T-helper 1 cell treated with Interleukin-12 subunit alpha and Interleukin-12 subunit beta and Interleukin-4 antibody, amounts not matched to agents 30 μg/mL and 1 μg/mL, for 36 hours (primary cell): ENCODE results near the gene ABCC1.

ENCODE experiments used
- H3K27ac Mint-ChIP-seq: one replicate; pipeline ENCODE4 v1.8.0; 2021; ENCODE audit warnings: mild to moderate bottlenecking, mixed read lengths
- H3K27me3 Mint-ChIP-seq: one replicate; pipeline ENCODE4 v1.8.0; 2021; ENCODE audit warnings: low read depth, mixed read lengths
- H3K36me3 Mint-ChIP-seq: one replicate; pipeline ENCODE4 v1.8.0; 2021; ENCODE audit warnings: low read depth, mixed read lengths
- H3K4me1 Mint-ChIP-seq: one replicate; pipeline ENCODE4 v1.8.0; 2021; ENCODE audit warnings: low read depth, mixed read lengths
- H3K4me3 Mint-ChIP-seq: one replicate; pipeline ENCODE4 v1.8.0; 2021; ENCODE audit warnings: mild to moderate bottlenecking, moderate library complexity, mixed read lengths
- H3K9me3 Mint-ChIP-seq: one replicate; pipeline ENCODE4 v1.8.0; 2021; ENCODE audit warnings: mixed read lengths

ABCC1 gene

DNA sequence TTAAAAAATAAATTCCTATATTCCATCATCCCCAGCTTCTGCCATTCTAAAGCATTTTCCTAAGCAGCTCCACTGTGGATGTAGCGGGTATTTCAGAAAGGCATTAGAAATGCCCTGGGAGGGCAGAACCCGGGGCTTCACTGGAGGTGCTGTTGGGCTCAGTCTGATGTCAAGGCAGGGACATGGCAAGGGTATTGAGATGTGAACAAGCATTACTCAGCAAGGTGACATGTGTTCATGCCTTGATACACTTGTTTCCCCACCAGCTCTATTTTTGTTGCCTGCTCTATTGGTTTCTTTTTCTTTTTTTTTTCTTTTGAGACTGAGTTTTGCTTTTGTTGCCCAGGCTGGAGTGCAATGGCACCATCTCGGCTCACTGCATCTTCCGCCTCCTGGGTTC lies 35.7 kb downstream of the ABCC1 start:
- peaks cover 31% of the 10 kb centered on the region for H3K9me3 Mint-ChIP-seq

DNA sequence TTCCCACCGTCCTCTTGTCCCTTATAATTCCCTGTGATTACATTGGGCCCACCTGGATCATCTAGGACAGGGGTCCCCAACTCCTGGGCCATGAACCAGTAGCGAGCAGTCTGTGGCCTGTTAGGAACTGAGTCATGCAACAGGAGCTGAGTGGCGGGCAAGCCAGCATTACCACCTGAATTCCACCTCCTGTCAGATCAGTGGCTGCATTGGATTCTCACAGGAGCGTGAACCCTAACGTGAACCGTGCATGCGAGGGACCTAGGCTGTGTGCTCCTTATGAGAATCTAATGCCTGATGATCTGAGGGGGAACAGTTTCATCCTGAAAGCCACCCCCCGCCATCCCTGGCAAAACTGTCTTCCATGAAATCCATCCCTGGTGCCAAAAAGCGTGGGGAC lies 36.8 kb downstream of the ABCC1 start:
- Mint-ChIP-seq H3K27ac (peak overlapping the region; percentile 19), H3K36me3 (peaks cover 37% of the 10 kb centered on the region), H3K9me3 (peaks cover 20% of the 10 kb centered on the region), H3K27me3 (no peaks in the 10 kb centered on the region), H3K4me1 (peaks cover 28% of the 10 kb centered on the region), H3K4me3 (no peak overlapping the region)

More for the DNA sequence above, 35.7 kb downstream of the ABCC1 start:
- no peak overlapping the region for H3K4me3 Mint-ChIP-seq
- peaks cover 45% of the 10 kb centered on the region for H3K36me3 Mint-ChIP-seq
- H3K4me1 Mint-ChIP-seq: peaks cover 25% of the 10 kb centered on the region
- no peak overlapping the region for H3K27ac Mint-ChIP-seq
- H3K27me3 Mint-ChIP-seq: no peaks in the 10 kb centered on the region

DNA sequence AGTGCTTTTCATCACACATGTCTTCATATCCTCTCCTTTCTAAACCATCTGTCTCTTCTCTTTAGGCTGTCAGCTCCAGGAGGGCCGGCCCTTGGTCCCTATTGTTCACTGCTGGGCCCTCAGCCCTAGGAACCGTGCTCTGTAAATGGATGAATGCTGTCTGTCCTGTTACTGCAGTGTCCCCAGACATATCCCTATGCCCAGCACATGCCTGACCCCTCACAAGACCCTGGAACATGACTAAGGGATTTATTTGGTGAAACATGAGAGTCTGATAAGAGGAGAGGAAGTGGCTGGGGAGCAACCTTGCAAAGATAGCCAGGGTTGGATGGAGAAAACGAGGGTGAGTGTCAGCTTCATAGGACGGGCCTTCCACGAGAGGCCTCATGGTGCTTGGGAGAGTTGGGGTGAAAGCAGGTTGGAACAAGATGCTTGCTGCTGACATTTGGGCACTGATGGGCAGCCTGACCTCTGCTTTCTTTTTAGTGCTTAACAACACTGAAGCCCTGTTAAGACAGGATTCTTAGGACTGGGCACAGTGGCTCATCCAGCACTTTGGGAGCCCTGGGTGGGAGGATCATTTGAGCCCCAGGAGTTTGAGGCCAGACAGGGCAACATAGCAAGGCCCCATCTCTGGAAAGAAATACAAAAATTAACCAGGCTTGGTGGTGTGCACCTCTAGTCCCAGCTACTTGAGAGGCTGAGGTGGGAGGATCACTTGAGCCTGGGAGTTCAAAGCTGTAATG lies 39.0 kb downstream of the ABCC1 start:
- no peak overlapping the region for H3K4me3 Mint-ChIP-seq
- peaks cover 40% of the 10 kb centered on the region for H3K4me1 Mint-ChIP-seq
- no peaks in the 10 kb centered on the region for H3K9me3 Mint-ChIP-seq
- no peaks in the 10 kb centered on the region for H3K27me3 Mint-ChIP-seq
- H3K36me3 Mint-ChIP-seq: peaks cover 28% of the 10 kb centered on the region
- peak overlapping the region; percentile 83 for H3K27ac Mint-ChIP-seq

DNA sequence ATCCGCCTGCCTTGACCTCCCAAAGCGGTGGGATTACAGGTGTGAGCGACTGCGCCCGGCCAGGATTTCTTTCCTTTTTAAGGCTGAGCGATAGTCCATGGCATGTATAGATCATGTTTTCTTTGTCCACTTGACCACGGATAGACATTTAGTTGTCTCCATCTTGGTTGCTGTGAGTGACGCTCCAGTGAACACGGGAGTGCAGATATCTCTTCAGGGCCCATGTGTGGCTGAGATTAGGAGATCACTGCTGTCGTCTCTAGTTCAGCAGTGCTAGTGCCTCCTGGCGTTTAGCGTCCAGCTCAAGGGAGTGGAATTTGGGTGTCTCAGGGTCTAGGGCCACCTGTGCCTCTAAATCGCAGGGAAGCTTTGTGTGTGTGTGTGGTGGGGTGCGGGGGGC lies 41.5 kb downstream of the ABCC1 start:
- Mint-ChIP-seq H3K9me3 (no peaks in the 10 kb centered on the region), H3K36me3 (peaks cover 25% of the 10 kb centered on the region), H3K4me3 (no peak overlapping the region), H3K4me1 (peaks cover 45% of the 10 kb centered on the region), H3K27me3 (no peaks in the 10 kb centered on the region), H3K27ac (no peak overlapping the region)

DNA sequence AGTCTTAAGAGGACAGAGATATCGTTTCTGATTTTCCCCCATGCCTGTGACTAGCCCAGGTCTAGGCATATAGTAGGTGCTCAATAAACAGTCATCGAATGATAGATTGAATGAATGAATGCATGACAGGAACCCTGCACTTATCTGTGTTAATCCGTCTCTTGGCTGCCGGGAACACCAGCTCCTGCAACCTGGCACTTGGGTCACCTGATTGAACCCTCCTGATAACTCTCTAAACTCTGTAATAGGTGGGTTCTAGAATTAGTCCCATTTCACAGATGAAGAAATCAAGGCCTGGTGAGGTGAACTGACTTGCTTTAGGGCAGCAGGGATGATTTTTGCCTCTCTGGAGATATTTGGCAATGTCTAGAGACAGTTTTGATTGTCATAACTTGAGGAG lies 43.7 kb downstream of the ABCC1 start:
- Mint-ChIP-seq H3K4me1 (peaks cover 39% of the 10 kb centered on the region), H3K36me3 (peaks cover 29% of the 10 kb centered on the region), H3K9me3 (no peaks in the 10 kb centered on the region), H3K27ac (no peak overlapping the region), H3K27me3 (no peaks in the 10 kb centered on the region), H3K4me3 (no peak overlapping the region)

DNA sequence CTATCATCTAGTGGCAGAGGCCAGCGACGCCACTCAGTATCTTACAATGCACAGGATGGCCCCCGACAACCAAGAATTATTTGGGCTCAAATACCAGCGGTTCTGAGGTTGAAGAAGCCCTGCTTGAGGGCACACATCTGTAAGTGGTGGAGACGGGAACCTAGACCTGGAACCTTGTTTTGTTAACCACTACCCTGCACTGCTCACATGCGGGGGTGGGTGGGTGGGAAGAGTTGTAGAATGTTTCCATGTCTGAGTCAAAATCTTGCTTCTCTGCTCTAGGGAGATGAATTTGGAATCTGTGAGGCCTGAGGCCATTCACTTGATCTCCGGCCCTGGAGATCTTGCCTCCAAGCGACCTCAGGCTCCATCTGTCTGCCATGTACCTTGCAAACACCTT lies 44.1 kb downstream of the ABCC1 start:
- Mint-ChIP-seq H3K27me3 (no peaks in the 10 kb centered on the region), H3K36me3 (peaks cover 26% of the 10 kb centered on the region), H3K4me1 (peaks cover 39% of the 10 kb centered on the region), H3K9me3 (no peaks in the 10 kb centered on the region), H3K4me3 (no peak overlapping the region), H3K27ac (no peak overlapping the region)

DNA sequence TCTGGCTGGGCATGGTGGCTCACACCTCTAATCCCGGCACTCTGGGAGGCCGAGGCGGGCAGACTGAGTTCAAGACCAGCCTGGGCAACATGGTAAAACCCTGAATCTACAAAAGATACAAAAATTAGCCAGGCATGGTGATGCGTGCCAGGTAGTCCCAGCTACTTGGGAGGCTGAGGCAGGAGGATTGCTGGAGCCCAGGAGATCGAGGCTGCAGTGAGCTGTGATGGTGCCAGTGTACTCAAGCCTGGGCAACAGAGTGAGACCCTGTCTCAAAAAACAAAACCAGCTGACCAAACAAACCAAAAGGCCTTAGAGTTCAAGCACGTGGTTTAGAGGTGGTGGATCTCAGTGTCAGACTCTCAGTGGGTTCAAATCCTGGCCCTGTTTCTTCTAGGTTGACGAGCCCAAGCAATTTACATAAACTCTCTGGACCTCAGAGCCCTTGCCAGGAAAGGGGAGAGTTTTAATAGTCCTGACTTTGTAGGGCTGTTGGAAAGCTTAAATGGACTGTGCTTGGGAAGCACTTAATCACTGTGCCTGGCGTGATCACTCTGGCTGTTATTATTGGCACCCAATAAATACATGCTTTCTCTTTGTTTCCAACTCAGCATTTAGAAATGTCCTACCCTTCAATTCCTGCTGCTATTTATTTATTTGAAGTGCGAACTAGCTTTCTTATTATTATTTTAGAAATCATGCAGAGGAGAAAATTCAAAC lies 44.7 kb downstream of the ABCC1 start:
- Mint-ChIP-seq H3K27me3 (no peaks in the 10 kb centered on the region), H3K27ac (no peak overlapping the region), H3K36me3 (peaks cover 26% of the 10 kb centered on the region), H3K4me3 (no peak overlapping the region), H3K9me3 (no peaks in the 10 kb centered on the region), H3K4me1 (peaks cover 42% of the 10 kb centered on the region)

DNA sequence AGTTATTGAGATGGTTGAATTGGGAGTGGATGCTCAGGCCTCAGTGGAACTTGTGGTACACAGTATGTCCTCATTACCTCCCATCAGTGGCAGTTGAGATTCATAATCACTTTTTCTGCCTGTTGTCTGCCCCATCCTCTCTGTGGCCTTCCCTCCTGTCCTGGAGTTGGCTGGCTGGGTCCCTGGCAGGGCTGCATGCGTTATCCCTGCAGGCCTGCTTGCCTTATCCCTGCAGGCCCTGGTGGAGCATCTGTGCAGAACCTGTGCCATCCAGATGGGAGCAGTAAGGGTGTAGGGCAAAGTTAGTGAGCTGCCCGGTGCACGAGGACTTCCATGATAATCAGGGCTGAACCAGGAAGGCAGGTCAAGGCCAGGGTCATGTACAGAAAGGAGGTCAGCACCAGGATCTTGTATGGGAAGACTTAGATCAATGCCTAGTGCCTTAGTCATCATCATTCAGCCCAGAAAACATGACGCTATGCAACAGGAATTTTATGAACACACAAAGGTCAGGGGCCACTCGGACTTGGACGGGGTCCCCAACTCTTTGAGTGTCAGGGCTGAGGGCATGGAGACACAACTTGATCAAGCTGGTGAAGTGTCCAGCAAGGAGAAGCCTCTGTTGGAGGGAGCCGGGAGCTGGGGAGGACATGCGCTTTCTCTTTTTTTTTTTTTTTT lies 47.2 kb downstream of the ABCC1 start:
- Mint-ChIP-seq H3K4me3 (no peak overlapping the region), H3K4me1 (peaks cover 42% of the 10 kb centered on the region), H3K27ac (peak overlapping the region; percentile 70), H3K36me3 (peaks cover 28% of the 10 kb centered on the region), H3K27me3 (no peaks in the 10 kb centered on the region), H3K9me3 (no peaks in the 10 kb centered on the region)

DNA sequence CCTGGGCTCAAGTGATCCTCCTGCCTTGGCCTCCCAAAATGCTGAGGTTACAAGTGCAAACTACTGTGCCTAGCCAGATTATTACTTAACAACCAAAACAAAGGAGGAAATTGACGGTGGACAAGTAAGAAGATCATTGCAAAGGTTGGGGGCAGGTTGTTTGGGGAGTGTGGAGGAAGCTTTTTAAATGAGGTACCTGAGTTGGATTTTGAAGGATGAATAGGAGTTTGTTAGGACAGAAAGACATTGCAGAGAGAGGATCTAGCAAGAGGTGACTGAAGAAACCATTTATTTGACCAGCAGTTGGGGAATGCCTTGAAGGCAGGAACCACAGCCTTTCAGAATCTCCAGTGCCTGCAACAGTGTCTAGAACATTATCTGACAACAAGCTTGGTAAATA lies 51.3 kb downstream of the ABCC1 start:
- H3K4me1 Mint-ChIP-seq: peaks cover 37% of the 10 kb centered on the region
- H3K27me3 Mint-ChIP-seq: no peaks in the 10 kb centered on the region
- H3K4me3 Mint-ChIP-seq: no peak overlapping the region
- peaks cover 9% of the 10 kb centered on the region for H3K9me3 Mint-ChIP-seq
- no peak overlapping the region for H3K27ac Mint-ChIP-seq
- peaks cover 32% of the 10 kb centered on the region for H3K36me3 Mint-ChIP-seq

DNA sequence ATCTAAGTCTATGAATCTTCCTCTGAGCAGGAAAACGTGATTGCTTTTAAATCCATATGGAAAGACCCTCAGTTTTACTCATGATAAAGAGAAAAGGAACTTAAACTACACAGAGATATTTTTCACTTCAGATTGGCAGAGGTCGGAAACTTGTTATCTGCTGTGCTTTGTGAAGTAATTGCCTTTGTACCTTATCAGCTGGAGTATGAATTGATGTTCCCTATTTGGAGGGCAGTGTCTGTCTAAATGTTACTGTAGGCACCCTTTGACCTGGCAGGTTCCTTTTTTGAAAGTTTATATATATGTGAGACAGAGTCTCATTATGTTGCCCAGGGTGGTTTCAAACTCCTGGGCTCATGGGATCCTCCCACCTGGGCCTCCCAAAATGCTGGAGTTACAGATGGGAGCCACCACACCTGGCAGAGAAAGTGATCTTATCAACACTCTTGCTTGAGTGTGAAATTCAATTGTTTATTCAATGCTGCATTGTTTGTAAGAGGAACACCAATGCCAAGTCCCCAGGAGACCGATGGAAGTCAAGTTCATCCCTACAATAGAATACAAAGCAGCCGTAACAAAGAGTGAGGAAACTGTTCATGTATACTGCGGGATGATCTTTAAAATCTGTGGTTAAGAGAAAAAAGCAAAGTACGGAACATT lies 52.3 kb downstream of the ABCC1 start:
- Mint-ChIP-seq H3K27me3 (no peaks in the 10 kb centered on the region), H3K36me3 (peaks cover 36% of the 10 kb centered on the region), H3K4me1 (peaks cover 38% of the 10 kb centered on the region), H3K4me3 (no peak overlapping the region), H3K9me3 (peaks cover 13% of the 10 kb centered on the region), H3K27ac (no peak overlapping the region)

DNA sequence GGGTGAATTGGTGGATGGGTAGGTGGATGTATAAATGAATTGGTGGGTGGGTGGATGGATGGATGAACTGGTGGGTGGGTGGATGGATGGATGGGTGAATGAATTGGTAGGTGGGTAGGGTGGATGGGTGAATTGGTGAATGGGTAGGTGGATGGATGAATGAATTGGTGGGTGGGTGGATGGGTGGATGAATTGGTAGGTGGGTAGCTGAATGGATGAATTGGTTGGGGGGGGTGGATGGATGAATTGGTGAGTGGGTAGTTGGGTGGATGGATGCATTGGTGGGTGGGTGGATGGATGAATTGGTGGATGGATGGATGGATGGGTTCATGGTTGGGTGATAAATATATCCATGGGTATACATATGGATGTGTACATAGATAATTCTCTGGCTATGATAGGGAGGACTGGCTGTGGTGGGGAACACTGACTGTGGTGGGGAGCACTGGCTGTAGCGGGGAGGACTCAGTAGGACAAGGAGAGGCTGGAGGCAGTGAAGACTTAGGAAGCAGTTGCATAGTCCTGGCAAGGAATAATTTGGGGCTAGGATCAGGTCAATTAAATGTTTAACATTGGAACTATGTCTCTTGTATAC lies 54.4 kb downstream of the ABCC1 start:
- Mint-ChIP-seq H3K27me3 (no peaks in the 10 kb centered on the region), H3K27ac (peak overlapping the region; percentile 7), H3K4me1 (peaks cover 35% of the 10 kb centered on the region), H3K36me3 (peaks cover 44% of the 10 kb centered on the region), H3K9me3 (peaks cover 13% of the 10 kb centered on the region), H3K4me3 (no peak overlapping the region)

DNA sequence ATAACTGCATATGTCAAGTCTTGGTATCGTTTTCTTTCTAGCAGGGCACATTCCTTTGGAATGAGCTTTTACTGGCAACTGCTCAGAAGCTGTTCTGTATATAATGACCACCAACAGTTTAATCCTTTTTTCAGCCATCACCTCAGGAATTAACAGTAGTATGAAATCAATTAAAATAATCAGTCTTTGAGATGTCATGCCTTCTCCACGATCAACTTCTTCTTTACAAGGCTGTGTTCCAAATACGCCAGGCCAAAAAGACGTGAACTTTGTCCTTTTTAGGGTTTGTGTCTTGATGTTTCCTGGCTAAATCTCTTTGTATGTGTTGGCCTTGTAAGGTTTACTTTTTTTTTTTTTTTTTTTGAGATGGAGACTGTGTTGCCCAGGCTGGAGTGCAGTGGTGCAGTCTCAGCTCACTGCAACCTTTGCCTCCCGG lies 54.9 kb downstream of the ABCC1 start:
- Mint-ChIP-seq H3K27ac (peak overlapping the region; percentile 7), H3K36me3 (peaks cover 47% of the 10 kb centered on the region), H3K27me3 (no peaks in the 10 kb centered on the region), H3K4me1 (peaks cover 38% of the 10 kb centered on the region), H3K9me3 (peaks cover 13% of the 10 kb centered on the region), H3K4me3 (no peak overlapping the region)

DNA sequence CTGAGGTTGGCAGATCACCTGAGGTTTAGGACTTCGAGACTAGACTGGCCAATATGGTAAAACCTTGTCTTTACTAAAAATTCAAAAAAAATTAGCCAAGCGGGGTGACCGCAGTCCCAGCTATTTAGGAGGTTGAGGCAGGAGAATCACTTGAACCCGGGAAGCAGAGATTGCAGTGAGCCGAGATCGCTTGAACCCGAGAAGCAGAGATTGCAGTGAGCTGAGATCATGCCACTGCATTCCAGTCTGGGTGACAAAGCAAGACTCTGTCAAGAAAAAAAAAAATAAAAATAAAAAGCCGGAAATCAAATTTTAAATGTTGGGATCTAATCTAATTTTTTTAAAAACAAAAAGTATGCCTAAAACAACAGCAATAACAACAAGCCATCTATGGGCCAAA lies 56.3 kb downstream of the ABCC1 start:
- no peak overlapping the region for H3K4me3 Mint-ChIP-seq
- no peak overlapping the region for H3K27ac Mint-ChIP-seq

DNA sequence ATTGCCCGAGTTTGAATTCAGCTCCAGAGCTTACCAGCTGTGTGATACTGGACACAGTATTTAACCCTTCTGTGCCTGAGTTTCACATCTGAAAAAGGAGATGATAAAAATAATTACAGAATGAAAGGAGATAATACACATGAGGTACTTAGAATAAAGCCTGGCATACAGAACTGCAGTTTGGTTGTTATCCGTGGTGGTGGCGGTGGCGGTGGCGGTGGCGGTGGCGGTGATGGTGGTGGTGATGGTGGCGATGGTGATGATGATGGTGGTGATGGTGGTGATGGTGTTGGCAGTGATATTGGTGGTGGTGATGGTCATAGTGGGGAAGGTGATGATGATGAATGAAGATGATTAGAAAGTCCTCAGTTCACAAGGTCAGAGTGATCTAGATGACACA lies 57.2 kb downstream of the ABCC1 start:
- peaks cover 13% of the 10 kb centered on the region for H3K9me3 Mint-ChIP-seq
- peak overlapping the region; percentile 8 for H3K4me3 Mint-ChIP-seq
- peak overlapping the region; percentile 39 for H3K27ac Mint-ChIP-seq
- peaks cover 52% of the 10 kb centered on the region for H3K36me3 Mint-ChIP-seq
- H3K4me1 Mint-ChIP-seq: peaks cover 31% of the 10 kb centered on the region
- H3K27me3 Mint-ChIP-seq: no peaks in the 10 kb centered on the region

More for the DNA sequence above, 56.3 kb downstream of the ABCC1 start:
- peaks cover 36% of the 10 kb centered on the region for H3K4me1 Mint-ChIP-seq
- H3K27me3 Mint-ChIP-seq: no peaks in the 10 kb centered on the region
- peaks cover 55% of the 10 kb centered on the region for H3K36me3 Mint-ChIP-seq
- peaks cover 13% of the 10 kb centered on the region for H3K9me3 Mint-ChIP-seq
